Left ventricle myocardium superior (tissue), 1 donor: ENCODE results near the gene DRD2. TPM values are rescaled to one million over a fixed set of nuclear protein-coding genes. Genes with fewer than 3 reads are reported as not detected.
A peak's percentile ranks its signal among the peaks of the same experiment; 100 is the strongest.
"Not testable (repeated sequence)": the region's sequence is repeated elsewhere in the genome, so short reads cannot be mapped to it uniquely, and the experiment has no call there.

Experiments used
- ATAC-seq: fragments of 200-7000 bp; cut with Tn5 transposase; one replicate; pipeline ENCODE4 v1.9.1; 2020; ENCODE audit warnings: mild to moderate bottlenecking, moderate library complexity
- DNase-seq: peaks from one replicate; pipeline ENCODE4 v3.0.0-alpha.2; 2020
- intact Hi-C: fragments of 100-400 bp; cut with micrococcal nuclease; formaldehyde crosslinking; loops from one replicate; pipeline ENCODE4 v1.11.0; 2022
- long read RNA-seq: library from polyadenylated mRNA; unstranded; transcript quantifications from one replicate; pipeline ENCODE4 v2.0.0, GENCODE V29; 2021
- total RNA-seq: library from RNA; stranded (reverse); fragmentation: NEBNext Ultra II Directional; extraction: Animal tissue kit (Norgen Biotek cat#: 25700); gene quantifications from one replicate; pipeline ENCODE4 v1.2.1, GENCODE V29; 2021
- donor health status: DM: no; HTN: yes; CAD: no; lungs with severe emphysema.

DRD2 gene
- total RNA-seq: not detected
- long read RNA-seq: 0 reads

DNA sequence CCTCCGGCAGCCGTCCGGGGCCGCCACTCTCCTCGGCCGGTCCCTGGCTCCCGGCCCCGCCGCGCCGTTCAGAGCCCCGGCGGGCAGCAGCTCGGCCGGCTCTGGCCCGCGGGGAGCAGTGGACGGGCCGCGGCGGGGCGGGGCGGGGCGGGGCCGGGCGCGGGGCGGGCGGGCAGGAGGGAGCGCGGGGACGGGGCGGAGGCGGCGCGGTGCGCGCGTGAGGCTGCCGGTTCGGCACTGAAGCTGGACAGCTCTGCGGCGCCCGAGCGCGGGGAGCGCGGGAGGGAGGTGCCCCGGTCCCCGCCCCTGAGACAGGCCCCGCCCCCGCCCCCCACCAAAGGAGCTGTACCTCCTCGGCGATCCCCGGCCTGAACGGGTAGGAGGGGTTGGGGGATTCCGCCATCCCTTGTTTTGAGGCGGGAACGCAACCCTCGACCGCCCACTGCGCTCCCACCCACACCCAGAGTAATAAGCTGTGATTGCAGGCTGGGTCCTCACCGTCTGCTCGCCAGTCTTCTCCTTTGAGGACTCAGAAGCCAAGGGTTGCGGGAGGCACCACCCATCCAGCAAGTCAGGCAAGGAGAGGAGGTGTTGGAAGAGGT lies at the start of gene DRD2:
Gene DRD2 (minus strand): TSS at position 239 of the 602 bp plus-strand sequence. CDS start 50,747 bp downstream, outside the sequence.
- DNase-seq: peak; percentile 37
- ATAC-seq: peak; percentile 38
- intact Hi-C loops: no loop called here

DNA sequence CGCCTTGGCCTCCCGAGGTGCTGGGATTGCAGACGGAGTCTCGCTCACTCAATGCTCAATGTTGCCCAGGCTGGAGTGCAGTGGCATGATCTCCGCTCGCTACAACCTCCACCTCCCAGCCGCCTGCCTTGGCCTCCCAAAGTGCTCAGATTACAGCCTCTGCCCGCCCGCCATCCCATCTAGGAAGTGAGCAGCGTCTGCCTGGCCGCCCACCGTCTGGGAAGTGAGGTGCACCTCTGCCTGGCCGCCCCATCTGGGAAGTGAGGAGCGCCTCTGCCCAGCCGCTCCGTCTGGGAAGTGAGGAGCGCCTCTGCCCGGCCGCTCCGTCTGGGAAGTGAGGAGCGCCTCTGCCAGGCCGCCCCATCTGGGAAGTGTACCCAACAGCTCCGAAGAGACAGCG lies 48.7 kb upstream of the DRD2 start:
- DNase-seq, ATAC-seq, intact Hi-C loops: not testable (repeated sequence)

DNA sequence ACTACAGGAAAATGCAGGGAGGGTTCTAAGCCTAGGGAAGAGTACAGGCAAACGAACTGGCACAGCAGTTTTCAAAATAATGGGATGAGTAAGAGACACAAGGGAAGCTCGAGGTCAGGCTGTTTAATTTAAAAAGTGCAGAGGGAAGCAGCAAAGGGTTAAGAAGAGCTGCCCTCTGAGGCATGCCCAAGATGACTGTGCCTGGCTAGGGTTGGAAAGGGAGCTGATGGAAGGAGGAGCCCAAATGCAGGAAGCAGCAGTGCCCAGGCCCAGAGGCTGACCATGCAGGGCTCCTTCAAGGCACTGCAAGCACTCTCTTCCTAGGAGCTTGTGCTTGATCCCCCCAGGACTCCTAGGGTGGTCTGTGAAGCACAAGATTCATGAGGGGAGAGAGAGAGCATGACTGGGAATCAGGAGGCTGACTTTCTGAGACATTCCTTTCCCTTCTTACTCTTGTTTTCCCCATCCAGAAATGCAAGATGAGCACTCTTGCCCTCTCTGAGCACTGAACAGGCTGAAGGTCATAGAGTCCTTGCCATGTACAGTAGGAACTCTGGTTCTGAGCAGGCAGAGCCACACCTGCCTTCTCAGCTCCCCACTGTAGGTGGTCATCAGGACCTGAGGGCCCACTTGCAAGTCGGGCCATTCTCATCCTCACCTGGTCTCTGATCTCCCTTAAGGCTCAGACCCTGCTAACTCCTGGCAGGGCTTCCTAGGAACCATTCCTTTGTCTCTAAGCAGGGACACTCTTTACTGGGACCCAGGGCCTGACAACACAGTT lies 46.7 kb upstream of the DRD2 start:
- intact Hi-C loops: no loop called here
- ATAC-seq (no peak), DNase-seq (no peak)

DNA sequence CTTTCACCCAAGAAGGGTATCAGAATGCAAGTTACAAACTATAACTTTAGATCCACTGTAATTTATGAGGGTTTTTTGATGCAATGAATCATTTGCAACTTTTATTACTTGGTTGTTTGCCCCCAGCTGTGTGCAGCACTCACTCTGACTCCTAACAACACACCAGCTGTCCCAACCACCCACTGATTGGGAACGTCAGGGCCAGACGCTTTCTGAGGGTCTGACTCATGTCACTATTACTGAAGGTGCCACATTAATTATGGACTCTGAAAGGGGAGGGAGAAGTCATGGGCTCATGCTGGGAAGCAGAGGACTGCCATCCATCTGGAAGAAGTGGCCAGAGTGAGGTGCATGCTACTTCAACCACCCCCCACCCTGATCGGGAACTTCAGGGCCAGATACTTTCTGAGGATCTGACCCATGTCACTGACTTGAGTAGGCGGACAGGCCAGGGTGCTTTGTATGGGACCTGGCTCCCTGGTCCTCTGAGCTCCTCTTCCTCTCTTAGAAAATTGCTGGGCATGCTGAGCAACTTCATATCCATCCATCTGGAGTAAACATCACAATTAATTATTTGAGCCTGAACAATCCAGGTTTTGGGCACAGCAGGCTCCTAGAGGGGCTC lies 44.9 kb upstream of the DRD2 start:
- ATAC-seq (no peak), DNase-seq (no peak)
- intact Hi-C loops: no loop called here

DNA sequence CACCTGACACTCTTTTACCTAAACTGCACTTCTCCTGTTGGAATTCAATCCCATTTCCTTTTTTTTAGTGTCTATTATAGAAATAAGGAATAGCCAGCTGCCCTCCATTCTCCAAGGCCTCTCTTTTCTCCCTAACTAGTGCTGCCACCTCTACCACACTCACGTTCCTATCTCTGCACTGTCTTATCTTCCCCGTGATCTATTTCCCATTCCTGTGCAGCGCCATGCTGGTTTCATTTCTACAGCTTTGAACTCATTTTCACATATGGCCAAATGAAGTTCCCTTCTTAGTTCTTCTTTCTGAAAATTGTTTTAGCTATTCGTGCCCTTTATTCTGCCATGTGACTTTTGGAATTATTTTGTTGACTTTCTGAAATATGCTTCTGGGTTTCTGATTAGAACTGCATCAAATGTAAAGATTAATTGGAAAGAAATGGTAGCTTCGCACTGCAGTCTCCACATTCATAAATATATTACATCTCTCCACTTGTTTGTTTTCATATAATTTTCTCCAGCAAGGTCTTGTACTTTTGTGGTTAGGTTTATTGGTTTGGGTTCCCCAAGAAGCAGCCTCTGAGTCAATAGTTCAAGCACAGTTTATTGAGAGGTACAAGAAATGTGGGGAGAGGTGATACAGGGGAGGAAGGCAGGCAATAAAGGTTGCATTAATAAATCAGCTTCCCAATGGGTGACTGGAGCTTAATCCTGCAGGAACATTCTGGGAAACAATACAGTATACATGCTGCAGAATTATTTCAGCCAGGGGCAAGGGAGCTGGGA lies 43.7 kb upstream of the DRD2 start:
- intact Hi-C loops: no loop called here
- ATAC-seq: no peak

DNA sequence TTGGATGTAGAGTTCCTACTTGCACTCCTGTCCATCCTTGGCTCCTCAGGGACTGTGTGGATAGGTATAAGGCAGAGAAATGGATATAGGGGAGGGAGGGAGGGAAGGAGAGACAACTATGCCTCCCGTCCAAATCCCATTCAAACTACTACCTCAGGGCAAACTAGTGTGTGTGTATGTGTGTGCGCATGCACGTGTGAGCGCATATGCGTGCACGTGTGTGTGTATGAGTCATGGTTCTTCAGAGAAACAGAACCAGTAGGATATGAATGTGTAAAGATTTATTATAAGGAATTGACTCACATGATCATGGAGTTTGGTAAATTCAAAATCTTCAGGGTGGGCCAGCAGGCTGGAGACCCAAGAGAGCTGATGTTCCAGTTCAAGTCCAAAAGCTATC lies 42.2 kb upstream of the DRD2 start:
- no peak for ATAC-seq
- intact Hi-C loops: no loop called here

More for the DNA sequence above, 43.7 kb upstream of the DRD2 start:
- DNase-seq: no peak

DNA sequence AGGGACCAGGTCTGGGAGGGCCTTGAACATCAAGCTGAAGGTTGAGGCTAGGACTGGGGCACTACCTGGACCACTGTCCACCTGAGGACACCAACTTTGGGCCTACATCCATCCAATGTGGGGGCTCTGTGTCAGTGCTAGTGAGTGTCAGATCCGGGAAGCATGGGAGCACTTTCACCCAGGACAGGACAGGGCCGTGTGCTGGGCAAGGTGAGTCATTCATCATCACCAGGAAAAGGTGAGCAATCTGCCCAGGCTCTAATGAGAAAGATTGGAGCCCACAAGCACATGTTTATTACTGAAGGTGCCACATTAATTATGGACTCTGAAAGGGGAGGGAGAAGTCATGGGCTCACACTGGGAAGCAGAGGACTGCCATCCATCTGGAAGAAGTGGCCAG lies 39.7 kb upstream of the DRD2 start:
- DNase-seq (no peak), ATAC-seq (no peak)
- intact Hi-C loops: no loop called here

More for the DNA sequence above, 42.2 kb upstream of the DRD2 start:
- no peak for DNase-seq

DNA sequence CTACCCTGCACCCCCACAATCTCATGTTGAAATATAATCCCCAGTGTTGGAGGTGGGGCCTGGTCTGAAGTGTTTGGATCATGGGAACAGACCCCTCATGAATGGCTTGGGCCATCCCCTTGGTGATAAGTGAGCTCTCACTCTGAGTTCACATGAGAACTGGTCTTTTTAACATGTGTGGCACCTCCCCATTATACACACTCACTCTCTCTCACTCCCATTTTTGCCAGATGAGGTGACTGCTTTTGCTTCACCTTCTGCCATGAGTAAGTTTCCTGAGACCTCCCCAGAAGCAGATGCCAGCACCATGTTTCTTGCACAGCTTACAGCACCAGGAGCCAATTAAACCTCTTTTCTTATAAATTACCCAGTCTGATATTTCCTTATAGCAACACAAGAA lies 32.1 kb upstream of the DRD2 start:
- DNase-seq: no peak
- intact Hi-C loops: no loop called here

DNA sequence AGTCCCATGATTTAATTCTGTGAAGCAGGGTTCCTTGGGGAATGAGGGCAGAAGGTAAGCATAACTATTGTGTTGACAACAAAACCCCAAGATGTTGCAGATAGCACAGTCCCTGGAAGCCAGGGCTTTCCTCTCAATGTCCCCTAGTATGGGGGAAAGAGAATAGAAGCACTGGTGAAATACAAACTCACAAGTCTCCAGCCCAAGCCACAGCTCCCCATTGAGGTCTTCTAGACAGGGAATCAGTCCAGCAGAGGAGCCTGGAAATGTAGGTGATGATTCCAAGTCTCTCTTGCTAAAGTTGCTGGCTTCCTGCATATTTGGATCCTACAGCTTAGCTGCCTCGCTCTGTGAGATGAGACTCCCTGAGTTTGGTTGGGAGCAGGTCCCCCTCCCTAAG lies 31.7 kb upstream of the DRD2 start:
- DNase-seq (no peak), ATAC-seq (no peak)
- intact Hi-C loops: no loop called here

More for the DNA sequence above, 32.1 kb upstream of the DRD2 start:
- no peak for ATAC-seq

DNA sequence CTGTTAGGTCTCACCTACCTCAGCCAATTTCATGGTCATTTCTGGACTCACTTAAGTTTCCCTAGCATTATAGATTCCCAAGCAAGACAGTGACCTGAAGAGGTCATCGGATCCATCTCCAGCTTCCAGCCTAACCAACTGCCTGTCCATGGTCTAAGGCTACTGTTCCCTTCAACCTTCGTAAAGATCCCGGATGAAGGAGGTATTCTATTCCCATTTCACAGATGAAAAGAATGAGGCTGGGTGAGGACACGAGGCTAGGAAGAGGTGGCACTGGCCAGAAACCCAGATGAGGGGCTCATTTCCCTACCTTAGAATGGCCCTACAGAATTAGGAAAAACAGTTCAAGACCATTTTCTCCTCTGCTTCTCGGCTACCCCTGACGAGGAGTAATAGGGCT lies 31.3 kb upstream of the DRD2 start:
- intact Hi-C loops: no loop called here
- ATAC-seq (no peak), DNase-seq (no peak)

DNA sequence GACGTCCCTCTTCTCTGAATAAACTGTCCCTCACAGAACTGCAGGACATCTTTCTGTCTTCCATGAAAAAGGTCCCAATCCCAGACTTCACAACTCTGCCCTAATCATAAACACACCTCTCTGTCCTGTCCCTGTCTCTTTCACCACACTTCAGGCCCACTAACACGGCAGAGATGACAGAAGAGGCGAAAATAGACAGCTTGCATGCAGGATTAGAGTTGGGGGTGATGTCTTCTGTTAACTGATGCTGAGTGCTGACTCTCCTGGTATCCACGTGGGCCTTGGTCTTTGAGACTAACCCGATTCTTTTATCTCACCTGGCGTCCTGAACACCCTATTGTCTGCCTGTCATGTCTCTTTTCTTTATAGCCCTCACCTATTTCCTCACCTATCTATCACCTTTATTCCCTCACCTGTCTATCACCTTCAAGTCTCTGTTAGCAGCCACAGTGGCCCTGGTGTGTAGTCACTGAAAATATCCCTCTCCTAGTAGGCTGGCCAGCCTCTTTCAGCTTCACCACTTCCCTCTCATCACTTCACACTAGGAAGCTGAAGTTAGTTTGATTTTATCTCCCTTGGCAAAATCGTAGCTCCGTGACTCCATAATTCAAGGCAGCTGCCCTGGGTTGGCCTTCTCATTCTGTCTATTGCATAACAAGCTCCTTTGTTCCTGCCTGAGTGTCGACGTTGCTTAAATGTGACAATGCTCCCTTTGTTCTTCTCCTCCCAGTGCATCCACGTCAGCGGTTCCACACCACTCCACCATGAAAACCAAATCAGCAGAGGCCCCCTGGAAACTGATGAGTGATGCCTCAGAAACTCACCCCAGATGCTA lies 30.6 kb upstream of the DRD2 start:
- ATAC-seq: peak; percentile 70
- intact Hi-C loops: no loop called here
- no peak for DNase-seq

DNA sequence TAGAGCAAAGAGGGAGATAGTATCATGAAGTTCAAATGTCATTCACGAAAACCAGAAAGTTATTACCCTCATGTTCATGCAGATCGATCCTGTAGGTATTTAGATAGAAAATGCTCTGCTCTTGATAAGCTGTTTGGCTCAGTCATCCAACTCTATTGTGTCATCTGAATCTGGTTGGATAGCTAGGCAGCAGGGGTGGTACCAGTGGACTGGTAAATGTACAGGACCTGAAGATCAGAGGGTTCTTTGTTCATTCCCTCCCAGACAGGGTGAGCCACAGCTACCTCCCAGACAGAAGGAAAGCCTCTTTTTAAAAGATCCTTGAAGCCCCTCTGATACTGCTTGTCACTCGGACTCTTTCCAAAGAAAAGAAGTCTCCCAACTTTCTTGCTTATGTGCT lies 29.8 kb upstream of the DRD2 start:
- ATAC-seq: no peak
- intact Hi-C loops: no loop called here
- DNase-seq: no peak

DNA sequence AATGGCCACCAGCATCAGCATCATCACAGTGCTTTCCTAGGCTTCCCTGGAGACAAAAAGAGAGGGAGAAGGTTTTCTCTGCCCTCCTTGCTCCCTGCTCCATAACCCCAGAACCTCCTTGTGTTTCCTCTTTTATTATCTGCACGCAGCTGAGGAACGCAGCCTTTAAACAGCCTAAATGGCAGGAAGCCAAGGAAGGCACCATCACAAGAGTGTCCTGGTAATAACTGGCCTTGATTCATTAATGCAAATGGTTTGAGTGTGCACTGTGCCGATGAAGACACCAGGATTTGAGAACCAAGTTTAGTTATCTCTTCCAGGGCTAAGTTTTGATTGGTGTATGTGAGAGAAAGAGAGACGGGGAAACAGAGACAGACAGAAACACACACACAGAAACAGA lies 29.4 kb upstream of the DRD2 start:
- intact Hi-C loops: no loop called here
- no peak for DNase-seq
- ATAC-seq: no peak

DNA sequence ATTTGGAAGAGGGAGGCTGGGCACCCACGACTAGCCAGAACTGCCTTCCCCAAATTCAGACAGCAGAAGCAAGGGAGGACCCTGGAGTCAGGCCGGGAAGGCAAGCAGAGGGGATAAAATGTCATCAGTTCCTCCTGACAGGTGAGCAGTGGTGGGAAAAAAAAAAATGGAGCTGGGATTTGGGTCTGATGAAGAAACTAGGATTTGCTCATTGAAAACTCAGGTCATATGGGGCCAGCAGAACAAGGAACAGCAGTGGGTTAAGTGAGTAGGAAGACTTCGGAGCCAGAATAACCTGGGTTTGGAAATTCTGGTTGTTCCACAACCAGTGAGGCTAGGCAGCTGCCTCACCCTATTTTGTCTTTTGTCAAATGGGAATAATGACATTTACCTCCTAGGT lies 28.9 kb upstream of the DRD2 start:
- no peak for DNase-seq
- intact Hi-C loops: no loop called here
- no peak for ATAC-seq

DNA sequence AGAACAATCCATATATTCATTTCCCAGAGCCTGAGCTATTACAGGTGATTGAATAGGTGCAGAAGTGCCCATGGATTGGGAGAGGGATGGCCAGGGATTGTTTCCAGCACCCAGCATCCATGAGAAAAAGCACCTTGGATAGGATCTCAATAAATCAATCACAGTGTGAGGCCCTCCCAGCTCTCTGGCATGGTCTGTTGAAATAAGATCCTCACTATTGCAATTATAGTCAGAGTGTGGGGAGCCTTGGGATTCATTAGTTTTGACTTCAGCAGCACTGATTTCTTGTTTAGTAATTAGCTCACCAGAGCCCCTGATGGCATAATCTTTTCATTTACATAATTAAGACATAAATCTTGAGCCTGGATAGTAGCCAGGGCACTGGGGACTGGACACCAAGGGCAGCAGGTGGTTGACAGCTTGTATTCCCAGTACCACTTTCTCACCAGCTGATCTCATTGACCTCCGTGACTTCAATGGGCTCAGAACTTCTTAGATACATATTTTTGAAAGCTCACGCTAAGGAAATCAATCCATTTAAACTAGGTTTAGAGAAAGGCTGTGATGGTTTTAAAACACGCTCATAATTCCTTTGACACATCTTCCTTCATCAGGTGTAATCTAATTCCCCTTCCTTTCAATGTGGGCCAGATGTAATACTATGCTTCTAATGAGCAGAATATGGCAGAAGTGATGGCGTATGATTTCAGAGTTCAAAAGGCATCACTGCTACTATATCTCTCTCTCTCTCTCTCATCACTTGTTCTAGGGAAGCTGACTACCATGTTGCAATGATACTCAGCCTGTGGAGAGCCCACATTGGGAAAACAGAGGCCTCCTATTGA lies 22.1 kb upstream of the DRD2 start:
- no peak for ATAC-seq
- no peak for DNase-seq
- intact Hi-C loops: no loop called here

DNA sequence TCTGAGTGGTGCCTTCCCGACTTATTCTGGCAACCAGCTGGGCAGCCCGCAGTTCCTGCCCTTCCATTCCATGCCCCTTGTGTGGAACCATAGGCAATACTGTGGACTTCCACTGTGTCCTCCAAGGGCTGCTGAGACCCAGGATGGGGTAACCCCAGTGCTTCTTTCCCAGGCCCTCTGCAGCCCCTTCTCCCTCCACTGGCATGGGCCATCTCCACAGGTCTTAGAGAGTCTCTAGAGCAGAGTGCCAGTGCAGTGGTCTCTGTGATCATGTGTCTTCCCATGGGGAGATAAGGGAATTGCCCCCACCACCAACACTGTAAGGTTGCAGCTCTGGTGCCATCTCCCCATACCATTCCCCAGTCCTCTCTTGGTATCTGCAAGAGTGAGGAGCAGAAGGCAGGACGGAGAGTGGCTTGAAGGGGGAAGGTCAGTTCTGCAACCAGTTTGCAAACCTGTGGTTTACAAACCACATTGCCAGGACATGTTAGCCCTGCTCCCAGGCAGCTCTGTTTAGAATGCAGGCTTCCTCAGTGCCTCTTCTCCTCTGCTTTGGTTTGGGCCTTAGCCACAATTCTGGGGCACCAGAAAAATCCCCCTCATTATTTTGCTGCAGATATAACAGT lies 20.9 kb upstream of the DRD2 start:
- intact Hi-C loops: no loop called here
- ATAC-seq (no peak), DNase-seq (no peak)

DNA sequence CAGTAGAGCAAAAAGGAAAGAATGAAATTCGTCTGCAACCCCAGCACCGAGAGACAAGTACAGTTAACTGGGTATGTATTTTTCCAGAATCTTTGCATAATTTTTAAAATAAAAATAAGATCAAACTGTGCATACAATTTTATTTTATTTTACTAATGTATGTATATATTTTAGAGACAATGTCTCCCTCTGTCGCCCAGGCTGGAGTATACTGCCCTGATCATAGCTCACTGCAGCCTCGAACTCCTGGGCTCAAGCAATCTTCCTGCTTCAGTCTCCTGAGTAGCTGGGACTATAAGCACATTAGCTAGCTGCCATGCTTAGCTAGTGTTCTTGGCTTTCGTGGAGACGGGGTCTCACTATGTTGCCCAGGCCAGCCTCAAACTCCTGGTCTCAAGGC lies 18.8 kb upstream of the DRD2 start:
- DNase-seq (no peak), ATAC-seq (no peak)
- intact Hi-C loops: no loop called here

DNA sequence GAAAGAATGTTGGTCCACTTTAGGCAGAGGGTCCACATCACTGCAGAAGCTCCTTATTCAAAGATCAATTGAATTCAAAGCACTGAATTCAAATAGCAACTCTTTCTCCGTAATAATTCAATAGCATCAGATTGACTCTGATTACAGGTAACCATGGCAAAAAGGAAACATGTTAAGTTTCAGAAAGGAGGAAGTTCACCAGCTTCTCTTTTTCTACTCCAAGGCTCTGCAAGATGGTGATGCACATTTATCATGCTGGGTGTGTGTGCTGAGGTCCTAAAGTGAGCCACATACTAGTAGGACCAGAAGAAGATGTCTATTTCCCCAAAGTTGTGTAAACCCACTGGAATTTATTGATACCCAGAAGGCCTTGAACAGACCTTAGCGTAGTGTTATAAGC lies 18.0 kb upstream of the DRD2 start:
- intact Hi-C loops: no loop called here
- no peak for ATAC-seq
- no peak for DNase-seq
